Esophagus squamous epithelium (tissue), 4 donors: Measurements from ENCODE around the gene SLC9A9.

Experiments
- POLR2A ChIP-seq, 4 donors: fragments of 450-650 bp; IDR thresholded peaks; one replicate each; pipeline ENCODE4 v1.6.1; 2017; ENCODE audit warnings: antibody characterized with exemption in 4 of 4, mild to moderate bottlenecking in 4 of 4, moderate library complexity in 3 of 4
- TF ChIP-seq, protein P1 (sequence below), 6 experiments: fragments of 450-650 bp in 4 of 6; fragments of 200-600 bp in 2 of 6; sonication (generic) in 2 of 6; IDR thresholded peaks; one replicate each; pipeline ENCODE4 v1.5.1; 2016 to 2019; ENCODE audit warnings: antibody characterized with exemption in 6 of 6, mild to moderate bottlenecking in 4 of 6, moderate library complexity in 4 of 6

DNA sequence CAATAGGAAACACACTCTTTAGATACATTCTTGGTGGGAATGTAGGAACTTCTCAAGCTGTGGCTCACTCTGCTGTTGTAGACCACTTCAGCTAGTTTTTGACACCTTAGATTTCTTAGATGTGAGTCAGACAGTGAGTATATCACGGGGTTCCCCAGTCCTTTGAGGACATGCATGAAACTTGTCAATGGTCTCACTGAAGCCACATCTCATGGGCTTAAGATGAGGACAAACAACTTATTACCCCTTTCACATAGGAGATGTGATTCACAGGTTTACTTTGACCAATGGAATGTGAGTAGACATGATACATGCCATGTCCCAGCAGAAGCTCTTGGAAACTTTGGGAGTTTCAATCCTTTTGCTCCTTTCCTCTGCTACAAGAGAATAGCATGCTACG lies 403.1 kb downstream of the SLC9A9 start:
- TF ChIP-seq, protein P1, sequence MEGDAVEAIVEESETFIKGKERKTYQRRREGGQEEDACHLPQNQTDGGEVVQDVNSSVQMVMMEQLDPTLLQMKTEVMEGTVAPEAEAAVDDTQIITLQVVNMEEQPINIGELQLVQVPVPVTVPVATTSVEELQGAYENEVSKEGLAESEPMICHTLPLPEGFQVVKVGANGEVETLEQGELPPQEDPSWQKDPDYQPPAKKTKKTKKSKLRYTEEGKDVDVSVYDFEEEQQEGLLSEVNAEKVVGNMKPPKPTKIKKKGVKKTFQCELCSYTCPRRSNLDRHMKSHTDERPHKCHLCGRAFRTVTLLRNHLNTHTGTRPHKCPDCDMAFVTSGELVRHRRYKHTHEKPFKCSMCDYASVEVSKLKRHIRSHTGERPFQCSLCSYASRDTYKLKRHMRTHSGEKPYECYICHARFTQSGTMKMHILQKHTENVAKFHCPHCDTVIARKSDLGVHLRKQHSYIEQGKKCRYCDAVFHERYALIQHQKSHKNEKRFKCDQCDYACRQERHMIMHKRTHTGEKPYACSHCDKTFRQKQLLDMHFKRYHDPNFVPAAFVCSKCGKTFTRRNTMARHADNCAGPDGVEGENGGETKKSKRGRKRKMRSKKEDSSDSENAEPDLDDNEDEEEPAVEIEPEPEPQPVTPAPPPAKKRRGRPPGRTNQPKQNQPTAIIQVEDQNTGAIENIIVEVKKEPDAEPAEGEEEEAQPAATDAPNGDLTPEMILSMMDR (IDR thresholded peaks at IDR 0.05), result no peak
- TF ChIP-seq POLR2A (IDR thresholded peaks at IDR 0.05), result no peak
